Measurements from ENCODE around the gene CCDC78.
"Not testable (repeated sequence)": the region's sequence is repeated elsewhere in the genome, so short reads cannot be mapped to it uniquely, and the experiment has no call there.

CCDC78 gene

DNA sequence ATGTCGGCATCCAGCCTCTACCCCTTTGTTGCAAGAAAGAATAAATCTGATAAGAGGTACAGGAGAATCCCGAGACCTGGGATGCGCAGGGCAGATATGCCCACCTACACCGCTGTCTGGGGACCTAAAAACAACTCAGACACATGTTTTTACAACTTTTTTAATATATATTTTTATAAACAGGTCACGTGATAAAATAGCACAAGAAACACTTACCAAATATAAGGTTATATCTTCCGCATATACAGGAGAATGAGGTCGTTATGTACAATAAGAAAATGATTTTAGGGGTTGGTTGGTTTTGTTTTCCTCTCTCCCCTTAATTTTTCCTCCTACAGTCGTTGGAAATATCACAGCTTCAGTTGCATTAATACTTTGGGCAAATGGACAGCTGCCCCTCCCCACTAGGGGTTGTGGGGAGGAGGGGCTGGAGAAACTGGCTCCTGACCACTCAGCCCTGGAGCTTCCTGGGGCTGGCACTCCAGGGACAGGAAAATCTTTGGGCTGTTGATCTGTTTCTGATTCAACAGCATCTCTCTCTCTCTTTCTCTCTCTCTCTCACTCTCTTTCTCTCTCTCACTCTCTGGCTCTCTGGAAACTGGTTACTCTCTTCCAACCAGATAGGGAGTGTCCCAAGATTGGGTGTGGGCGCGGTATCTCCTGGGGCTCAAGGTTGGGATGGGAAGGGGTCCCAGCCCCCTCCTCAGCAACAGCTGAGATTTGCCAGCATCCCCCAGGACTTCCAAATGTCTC, 33.7 kb downstream of the CCDC78 start:
- no peak for DNase-seq

DNA sequence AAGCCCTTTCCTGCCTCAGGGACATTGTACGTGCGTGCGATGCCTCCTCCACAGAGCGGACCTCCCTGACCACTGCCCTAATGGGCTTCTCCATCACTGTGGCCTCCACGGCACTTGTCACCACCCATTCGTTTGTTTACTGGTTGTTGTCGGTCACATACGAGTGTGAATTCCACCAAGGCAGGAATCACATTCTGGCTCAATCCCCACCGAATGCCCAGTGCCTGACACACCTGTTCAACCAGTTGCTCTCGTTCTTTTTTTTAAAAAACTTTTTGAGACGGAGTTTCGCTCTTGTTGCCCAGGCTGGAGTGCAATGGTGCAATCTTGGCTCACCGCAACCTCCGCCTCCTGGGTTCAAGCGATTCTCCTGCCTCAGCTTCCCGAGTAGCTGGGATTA, 35.0 kb downstream of the CCDC78 start:
- DNase-seq: not testable (repeated sequence)

DNA sequence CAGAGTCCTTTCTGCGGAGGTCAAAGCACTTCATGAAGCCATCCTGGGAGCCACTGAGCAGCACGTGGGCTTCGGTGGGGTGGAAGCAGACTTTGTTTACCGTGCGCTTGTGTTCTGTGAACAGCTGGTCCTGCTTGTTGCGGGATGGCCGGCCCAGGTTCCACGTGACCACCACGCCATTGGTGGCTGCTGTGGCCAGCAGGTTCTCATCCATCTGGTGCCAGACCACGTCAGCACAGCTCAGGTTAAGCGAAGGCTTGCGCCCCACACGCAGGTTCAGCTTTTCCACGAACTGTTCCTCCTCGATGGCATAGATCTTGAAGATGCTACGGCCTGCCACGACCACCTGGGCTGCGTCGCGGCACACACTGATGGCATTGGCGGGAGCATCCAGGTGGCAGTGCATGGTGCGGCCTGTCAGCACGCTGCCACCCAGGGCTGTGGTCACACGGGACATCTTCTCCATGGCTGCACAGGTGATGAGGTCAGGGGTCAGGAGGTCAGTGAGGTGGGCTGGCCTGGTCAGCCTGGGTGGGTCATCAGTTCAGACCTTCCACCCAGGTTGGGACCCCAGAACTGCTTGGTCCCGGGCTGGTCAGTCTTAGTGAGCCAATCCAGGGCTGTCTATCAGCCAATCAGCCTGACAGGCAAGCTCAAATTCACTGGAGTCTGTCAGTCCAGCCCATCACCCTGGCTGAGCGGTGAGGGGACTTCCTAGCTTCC, 36.9 kb downstream of the CCDC78 start:
- DNase-seq: no peak

DNA sequence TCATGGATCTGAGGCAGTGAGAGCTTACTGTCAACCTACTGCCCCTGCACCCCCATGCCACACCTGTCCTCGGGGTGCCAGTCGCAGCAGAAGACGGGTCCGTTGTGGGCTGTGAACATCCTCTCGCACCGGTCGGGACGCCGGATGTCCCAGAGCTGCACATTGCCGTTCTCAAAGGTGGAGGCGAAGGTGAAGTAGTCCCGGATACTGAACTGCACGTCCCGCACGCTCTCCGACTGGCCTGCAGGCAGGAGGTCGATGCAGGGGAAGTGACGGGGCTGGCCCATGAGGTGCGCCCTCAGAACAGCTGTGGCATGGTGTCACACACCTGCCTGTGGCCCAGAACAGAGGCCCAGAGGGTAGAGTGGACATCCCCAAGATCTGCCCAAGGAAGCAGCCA, 38.7 kb downstream of the CCDC78 start:
- DNase-seq: no peak

DNA sequence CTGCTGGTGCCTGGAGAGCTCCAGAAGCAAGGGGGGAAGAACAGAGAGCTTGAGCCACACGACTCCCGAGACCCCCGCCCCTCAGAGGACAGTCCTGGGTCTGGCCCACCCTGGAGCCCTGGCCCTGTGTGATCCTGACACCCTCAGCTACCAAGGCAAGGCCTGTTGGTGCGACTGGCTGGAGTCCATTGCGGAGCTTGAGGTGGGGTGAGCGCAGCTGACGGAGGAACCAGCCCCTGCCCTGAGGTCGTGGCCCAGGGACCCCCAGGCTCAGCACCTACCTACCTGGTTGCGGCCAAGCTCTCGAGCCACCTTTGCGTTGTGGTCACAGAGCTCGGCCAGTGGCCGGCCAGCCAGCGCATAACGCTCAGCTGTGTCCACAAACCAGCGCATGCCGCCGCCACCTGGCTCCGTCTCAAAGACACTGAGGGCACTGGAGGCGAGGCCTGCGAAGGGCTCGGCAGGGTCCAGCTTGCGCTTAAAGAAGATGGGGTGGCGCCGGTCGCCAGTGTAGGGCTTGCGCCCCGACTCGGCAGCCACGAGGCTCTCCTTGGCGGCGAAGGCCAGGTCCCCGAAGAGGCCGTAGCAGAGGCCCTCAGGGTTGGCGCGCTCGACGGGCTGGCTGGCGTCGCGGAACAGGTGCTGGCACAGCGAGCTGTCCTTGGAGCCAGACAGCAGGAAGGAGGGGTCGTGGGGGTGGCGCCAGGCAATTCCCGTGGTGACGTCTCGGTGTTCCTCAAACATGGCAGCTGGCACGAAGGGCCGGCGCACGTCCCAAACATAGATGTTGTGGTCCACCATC, 39.6 kb downstream of the CCDC78 start:
- no peak for DNase-seq

DNA sequence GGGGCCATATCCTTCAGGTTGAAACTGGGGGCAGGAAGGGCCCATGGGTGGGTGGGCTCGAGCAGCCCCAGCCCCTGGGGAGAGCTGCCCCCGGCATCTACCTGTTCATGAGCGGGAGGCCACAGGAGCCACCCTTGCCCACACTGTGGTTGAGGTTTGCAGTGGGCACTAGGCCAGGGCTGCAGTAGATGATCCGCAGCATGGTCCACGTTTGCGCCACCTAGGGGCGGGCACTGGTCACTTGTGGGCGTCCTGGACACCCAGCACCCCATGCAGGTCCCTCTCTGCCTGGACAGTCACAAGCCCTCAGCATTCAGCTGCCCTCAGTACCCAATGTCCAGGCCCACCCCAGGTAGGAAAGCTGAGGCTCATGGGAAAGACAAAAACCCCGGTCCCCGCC, 40.3 kb downstream of the CCDC78 start:
- DNase-seq: no peak

DNA sequence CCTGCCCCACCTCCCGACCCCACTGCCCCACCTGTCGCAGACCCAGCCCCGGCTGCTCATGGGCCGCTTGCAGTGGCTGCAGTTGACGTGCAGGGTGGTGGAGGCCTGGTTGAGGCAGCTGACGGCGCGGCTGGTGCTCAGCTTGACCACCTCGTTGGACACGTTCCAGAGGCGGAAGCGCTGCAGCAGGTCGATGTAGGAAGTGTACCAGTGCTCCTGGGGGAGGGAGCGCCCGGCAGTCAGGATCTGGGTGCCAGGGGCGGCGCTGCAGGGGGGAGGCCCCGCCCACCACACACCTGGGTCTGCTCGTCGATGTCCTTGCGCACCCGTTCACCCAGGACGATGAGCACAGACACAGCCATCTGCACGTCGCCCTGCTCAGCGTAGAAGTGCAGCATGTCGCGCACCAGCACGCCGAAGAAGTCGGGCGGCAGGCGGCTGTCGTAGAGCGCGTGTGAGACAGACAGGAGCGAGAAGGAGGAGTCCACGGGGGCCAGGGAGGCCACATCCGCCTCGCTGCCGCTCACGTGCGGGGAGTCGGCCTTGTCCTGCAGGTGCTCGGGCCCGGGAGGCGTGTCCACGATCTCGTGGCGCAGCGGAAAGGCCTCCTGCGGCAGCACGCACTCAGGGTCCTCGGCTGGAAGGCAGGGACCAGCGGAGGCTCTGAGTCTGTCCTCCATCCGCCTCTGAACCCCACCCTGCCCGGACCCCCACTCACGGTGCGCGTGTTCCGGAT, 41.1 kb downstream of the CCDC78 start:
- no peak for DNase-seq

DNA sequence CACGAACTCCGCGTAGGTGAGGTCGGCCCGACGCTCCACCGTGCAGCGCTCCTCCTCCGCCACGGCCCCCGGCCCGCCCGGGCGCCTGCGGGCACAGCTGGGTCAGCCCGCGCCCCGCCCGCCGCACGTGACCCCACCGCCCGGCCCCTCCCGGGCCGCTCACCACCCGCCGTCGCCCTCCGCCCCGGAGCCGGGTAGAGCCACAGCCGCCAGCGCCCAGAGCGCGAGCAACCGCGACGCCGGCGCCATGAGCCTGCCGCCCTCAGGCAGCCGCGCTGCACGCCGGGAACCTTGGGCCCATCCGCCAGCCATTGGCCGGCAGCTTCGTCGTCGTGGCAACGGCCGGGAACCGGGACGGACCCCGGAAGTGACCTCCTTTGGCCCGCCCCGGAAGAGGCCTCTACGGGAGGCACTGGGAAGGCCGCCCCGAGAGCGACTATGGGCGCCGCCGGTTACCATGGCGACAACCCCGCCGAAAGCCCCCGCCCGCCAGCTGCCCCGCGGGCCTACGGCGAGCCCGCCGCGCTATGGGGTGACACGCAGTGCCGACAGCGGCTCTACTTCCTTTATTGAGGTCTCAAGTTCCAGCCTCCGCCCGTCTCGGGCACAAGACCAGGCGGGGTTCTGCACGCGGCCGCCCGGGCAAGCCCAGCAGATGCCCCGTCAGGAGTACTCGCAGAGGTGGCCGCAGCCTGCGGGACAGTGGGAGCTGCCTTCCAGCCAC, 42.0 kb downstream of the CCDC78 start, which contains the start of gene JMJD8:
Gene JMJD8, minus strand, starts transcription at position 264 of the 724 bp plus-strand sequence. Its CDS starts 15 bp downstream, at position 249.
- peak; percentile 89 for DNase-seq

DNA sequence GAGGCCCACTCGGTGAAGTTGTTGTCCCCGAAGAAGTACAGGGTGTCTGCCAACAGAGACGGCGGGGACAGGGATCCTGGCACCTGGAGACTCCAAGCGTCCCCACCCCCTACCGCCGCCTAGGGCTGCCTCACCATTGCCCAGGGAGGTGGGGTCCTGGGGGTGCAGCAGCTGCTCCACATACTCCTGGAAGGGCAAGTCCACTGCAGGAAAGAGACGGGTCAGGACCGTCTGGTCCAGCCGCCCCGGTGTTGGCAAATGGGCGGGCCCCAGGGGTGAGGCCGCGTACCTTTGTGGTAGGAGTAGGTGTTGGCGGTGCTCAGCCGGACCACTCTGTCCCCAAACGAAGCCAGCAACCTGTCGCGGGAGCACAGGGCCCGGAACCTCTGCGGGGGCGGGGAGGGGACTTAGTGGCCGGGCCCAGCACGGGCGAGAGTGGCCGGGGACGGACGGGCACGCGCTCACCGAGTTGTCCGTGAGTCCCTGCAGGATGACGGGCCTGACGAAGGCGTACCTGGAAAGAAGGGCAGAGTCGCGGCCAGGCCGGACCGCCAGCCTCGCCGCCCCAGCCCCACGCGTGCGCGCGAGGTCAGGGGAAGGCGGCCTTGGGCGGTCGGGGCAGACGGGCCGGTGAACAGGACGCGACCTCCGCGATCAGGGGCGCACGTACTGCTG, 42.7 kb downstream of the CCDC78 start:
- DNase-seq: no peak

DNA sequence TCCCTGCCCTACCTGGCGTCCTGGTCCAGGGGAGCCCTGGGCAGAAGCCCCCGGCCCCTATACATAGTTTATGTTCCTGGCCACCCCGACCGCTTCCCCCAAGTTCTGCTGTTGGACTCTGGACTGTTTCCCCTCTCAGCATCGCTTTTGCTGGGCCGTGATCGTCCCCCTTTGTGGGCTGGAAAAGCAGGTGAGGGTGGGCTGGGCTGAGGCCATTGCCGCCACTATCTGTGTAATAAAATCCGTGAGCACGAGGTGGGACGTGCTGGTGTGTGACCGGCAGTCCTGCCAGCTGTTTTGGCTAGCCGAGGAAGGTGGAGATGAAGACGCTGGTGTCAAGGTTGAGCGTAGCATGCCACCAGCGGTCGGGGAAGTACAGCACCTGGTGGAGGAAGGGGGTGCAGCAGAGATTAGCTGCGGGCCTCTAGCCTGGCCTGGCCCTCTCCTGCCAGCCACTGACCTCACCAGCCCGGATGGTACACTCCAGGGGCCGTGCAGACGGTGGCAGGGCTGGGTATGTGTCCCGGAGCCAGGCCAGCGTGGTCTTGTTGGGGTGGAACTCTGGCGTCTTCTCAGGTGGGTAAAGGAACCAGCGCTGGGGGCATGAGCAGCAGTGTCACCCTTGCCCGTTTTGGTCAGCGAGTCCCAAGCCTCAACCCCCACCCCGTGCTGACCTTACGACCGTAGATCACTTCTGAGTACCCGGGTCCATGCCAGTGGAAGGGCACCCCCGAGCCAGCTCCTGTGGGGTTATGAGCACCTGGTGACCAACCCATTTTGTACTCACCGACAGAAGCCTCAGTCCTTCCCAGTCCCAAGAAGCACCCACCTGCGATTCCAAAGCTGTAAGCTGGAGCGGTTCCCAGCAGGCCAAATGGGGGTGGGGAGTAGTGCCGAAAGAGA, 43.5 kb downstream of the CCDC78 start:
- no peak for DNase-seq

DNA sequence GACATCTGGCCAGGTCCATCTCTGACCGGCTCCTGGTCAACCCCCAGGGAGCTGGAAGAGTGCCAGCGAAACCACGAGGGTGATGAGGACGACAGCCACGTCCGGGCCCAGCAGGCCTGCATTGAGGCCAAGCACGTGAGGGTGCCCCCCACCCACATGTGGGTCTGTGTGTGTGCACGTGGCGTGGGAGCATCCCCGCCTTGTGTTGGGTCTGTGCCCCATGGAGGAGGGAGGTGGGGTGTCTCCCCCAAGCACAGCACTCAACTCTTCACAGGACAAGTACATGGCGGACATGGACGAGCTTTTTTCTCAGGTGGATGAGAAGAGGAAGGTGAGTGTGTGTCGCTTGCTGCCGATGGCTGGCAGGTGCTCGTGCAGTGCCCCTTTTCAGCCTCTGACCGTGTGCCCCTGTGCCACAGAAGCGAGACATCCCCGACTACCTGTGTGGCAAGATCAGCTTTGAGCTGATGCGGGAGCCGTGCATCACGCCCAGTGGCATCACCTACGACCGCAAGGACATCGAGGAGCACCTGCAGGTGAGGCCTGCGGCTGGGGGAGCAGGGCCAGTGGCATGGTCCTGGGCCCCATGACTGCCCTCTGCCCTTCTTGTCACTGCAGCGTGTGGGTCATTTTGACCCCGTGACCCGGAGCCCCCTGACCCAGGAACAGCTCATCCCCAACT, 44.4 kb downstream of the CCDC78 start:
- DNase-seq: no peak

DNA sequence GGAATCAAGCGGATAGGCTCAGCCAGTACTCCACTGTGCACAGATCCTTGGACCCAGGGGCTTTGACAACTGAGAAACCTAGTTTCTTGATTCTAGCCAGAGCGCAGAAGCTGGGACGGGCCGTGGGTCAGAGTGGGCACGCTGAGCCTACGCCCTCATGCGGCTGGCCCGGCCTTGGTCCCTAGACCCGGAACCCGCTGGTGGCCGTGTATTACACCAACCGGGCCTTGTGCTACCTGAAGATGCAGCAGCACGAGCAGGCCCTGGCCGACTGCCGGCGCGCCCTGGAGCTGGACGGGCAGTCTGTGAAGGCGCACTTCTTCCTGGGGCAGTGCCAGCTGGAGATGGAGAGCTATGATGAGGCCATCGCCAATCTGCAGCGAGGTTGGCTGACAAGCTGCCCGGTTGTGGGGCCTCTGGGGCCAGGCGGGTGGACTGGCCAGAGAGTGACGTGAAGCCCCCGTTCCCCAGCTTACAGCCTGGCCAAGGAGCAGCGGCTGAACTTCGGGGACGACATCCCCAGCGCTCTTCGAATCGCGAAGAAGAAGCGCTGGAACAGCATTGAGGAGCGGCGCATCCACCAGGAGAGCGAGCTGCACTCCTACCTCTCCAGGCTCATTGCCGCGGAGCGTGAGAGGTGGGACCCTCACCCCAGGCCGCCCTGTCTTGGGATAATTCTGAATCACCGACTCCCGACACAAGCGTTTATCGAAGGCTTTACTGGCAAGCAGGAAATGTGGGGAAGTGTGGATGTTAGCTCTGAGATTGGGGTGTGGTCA, 45.1 kb downstream of the CCDC78 start:
- peak; percentile 10 for DNase-seq

DNA sequence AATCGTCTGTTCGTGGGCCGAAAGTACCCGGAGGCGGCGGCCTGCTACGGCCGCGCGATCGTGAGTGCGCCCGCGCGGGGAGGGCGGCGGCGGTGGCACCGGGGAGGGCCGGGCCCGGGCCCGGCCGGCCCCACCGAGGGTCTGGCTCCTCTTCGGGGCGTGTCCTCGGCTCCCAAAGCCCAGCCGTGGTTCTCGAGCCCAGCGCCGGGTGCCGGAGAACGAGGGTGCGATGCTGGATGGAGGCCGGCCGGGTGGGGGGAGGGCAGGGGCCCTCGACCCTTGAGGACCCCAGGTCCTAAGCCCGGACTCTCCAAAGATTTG, 45.7 kb downstream of the CCDC78 start:
- DNase-seq: no peak

DNA sequence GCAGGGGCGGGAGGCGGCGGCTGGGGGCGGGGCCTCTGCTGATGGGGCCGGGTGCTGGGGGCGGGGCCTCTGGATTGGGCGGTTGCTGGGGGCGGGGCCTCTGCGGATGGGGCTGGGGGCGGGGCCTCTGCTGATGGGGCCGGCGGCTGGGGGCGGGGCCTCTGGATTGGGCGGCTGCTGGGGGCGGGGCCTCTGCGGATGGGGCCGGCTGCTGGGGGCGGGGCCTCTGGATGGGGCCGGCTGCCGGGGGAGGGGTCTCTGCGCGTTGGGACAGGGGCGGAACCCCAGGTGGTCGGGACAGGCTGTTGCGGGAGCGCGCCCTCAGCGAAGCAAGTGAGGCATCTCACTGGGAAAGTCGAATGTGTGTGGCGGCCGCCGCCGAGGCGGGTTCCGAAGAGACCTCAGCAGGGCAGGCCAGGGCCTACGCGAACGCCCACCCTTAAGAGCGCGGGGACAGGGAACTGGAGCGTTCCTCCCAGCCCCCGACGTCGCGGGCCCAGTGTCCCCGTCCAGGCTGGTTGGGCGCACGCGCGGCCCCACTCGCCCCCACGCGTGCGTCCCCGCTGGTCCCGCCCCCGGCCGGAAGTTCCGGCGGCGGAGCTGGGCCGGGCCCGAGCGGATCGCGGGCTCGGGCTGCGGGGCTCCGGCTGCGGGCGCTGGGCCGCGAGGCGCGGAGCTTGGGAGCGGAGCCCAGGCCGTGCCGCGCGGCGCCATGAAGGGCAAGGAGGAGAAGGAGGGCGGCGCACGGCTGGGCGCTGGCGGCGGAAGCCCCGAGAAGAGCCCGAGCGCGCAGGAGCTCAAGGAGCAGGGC, 46.2 kb downstream of the CCDC78 start, which contains the start of gene STUB1:
Gene STUB1, plus strand, starts transcription at position 597 of the 811 bp plus-strand sequence. Its CDS starts 116 bp downstream, at position 713.
- DNase-seq: peak; percentile 60

DNA sequence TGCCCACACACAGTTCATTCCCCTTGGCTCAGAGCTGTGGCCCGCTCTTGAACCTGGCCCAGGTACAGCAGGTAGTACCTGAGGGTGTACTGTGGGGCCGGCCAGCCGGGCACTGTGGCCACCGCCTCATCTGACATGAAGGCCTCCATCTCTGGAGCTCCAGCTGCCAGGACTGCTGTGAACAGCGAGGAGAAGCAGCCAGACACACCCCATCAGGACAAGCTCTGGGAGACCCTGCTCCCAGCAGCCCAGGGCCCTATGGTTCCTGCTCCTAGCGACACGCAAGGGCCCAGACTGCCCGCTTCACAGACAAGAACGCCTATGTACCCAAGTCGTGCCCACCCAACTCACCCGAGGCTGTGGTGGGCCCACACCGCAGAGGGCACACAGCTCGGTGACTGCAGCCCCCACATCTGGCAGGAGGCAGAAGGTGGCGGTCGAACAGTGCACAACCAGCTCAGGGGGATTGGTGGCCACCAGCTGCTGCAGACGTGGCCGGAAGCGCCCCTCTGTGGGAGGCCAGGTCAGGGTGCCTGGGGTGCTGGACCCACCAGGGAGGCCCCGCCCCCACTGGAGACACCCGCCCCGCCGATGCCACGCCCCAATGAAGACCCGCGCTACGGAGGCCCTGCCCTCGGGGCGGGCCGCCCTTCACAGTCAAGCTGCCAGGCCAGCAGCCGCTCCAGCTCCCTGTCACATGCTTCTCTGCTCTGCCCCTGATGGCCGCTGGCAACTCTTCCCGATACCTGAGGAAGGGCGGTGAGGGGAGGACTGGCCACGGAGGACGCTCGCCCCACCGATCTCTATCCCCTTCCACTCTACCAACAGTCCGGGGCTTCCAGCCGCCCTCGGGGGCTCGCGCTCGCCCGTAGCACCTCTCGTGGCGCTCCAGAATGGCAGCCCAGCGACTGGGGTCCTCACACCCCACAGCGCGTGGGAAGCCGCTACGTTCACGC, 47.1 kb downstream of the CCDC78 start:
- peak; percentile 60 for DNase-seq

DNA sequence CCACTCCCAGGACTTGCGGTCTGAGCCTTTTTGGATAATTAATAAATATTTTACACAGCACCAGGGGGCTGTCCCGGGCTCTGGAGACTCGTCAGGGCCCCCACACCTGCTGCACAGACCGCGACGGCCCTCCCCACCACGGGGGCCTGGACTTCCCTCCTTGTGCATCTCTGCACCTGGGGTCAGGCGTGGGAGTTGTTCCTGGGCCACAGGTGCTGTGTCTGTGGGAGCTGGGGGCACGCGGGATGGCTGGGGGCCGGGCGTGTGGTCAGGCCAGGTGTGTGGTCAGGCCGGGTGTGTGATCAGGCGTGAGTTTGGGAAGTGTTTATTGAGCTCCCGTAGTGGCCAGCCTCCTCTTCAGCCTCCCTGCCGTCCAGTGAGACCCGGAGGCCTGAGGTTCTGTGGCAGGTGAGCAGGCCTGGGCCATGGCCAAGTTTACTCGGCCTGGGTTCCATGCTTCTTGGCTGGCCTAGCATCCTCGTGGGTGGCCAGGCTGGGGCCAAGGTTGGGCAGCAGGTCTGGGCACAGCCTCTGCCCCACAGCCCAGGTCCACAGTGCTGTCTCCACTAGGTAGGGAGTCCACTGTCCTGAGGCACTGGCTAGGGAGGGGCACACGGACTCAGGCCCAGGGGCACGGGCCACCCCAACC, 47.9 kb downstream of the CCDC78 start:
- no peak for DNase-seq
